ENCODE measurements around the gene SLIT1.
"Not testable (repeated sequence)": the region's sequence is repeated elsewhere in the genome, so short reads cannot be mapped to it uniquely, and the experiment has no call there.

The SLIT1 gene

DNA sequence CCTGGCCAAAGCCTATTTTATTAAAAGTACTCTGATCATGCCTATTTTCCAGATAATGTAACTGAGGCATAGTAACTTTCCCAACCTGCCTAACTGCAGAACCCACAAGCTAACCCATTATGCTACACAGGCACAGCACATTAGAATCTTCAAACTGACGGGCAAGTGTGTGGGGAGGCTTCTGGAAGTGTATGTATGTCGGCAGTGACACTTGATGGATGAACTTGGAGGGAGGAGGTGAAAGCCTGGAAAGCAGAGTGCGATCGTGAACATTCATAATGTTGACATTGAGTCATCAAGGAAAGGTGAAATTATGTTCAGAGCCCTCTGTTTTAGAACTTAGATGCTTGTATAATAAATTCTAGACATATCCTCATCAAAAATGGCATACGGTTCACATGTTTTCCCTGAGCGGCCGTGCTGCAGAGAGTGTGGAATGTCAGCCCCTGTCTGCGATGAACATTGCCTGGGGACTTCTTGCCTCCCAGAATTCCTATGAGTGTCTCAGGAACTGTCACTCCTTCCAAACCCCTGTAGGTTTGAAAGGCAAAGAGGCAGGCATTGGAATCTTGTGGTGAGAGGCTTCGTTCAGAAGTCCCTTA lies 102.4 kb downstream of the SLIT1 start:
- Histone ChIP-seq H3K9me3 (no peaks in the 10 kb centered on the region), H3K36me3 (no peaks in the 10 kb centered on the region), H3K4me1 (no peaks in the 10 kb centered on the region), H3K4me3 (no peak overlapping the region), H3K27ac (no peak overlapping the region), H3K27me3 (peaks cover 0 to 71% of the 10 kb centered on the region in 2 donors)
- intact Hi-C loops (cut with DNase I; ENCODE audit: low total_unique reads) = no loop called here
- no peak for DNase-seq
- TF ChIP-seq, protein P1, sequence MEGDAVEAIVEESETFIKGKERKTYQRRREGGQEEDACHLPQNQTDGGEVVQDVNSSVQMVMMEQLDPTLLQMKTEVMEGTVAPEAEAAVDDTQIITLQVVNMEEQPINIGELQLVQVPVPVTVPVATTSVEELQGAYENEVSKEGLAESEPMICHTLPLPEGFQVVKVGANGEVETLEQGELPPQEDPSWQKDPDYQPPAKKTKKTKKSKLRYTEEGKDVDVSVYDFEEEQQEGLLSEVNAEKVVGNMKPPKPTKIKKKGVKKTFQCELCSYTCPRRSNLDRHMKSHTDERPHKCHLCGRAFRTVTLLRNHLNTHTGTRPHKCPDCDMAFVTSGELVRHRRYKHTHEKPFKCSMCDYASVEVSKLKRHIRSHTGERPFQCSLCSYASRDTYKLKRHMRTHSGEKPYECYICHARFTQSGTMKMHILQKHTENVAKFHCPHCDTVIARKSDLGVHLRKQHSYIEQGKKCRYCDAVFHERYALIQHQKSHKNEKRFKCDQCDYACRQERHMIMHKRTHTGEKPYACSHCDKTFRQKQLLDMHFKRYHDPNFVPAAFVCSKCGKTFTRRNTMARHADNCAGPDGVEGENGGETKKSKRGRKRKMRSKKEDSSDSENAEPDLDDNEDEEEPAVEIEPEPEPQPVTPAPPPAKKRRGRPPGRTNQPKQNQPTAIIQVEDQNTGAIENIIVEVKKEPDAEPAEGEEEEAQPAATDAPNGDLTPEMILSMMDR (IDR thresholded peaks at IDR 0.05) = no peak

GRCh38 chr10:97082575-97082974 lies 103.2 kb downstream of the SLIT1 start:
- not testable (repeated sequence) for DNase-seq

DNA sequence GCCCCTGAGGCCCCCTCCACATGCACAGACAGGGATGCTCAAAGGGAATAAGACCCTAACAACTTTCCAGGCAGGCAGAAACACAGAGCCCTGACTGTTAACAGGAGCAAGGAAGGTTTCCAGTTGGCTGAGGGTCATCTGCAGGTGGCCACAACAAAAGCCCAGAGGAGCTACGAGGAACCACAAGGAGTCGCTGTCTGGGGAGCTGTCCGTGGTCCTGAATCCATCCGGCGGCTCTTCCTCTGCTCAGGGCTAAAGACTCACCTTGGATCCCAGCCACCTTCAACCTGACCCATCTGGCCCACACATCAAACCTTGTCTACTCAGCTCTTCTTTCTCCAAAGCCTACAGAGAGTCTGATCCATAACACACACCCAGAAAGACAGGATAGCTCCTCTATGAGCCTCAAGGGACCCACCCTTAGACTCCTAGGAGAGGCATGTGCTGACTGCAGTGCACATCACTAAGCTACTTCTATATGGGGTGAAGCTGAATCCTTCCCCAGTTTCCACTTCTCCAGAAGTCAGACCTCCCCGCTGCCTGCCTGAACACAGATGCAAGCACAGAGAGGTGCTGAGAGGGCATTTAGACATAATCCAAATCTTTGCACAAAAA lies 104.0 kb downstream of the SLIT1 start:
- Histone ChIP-seq H3K27me3 (peaks cover 0 to 68% of the 10 kb centered on the region in 2 donors), H3K36me3 (no peaks in the 10 kb centered on the region), H3K27ac (no peak overlapping the region), H3K4me3 (no peak overlapping the region), H3K4me1 (no peaks in the 10 kb centered on the region), H3K9me3 (no peaks in the 10 kb centered on the region)
- no peak for DNase-seq
- intact Hi-C loops (cut with DNase I; ENCODE audit: low total_unique reads) = no loop called here
- TF ChIP-seq, protein P1 (IDR thresholded peaks at IDR 0.05) = peak in 1 of 2 experiments; percentile 25

More at GRCh38 chr10:97082575-97082974, 103.2 kb downstream of the SLIT1 start:
- H3K27me3 ChIP-seq = peaks cover 0 to 69% of the 10 kb centered on the region in 2 donors
- H3K27ac ChIP-seq; H3K4me1 ChIP-seq; H3K4me3 ChIP-seq; H3K9me3 ChIP-seq; H3K36me3 ChIP-seq; intact Hi-C loops (cut with DNase I; ENCODE audit: low total_unique reads): not testable (repeated sequence)

- no peak overlapping the region for H3K4me3 ChIP-seq
- peaks cover 0 to 76% of the 10 kb centered on the region in 2 donors for H3K27me3 ChIP-seq
- no peak overlapping the region for H3K27ac ChIP-seq
- H3K4me1 ChIP-seq = no peaks in the 10 kb centered on the region
- H3K9me3 ChIP-seq = no peaks in the 10 kb centered on the region
- intact Hi-C loops (cut with DNase I; ENCODE audit: low total_unique reads) = no loop called here
- TF ChIP-seq, protein P1 (IDR thresholded peaks at IDR 0.05) = no peak
- H3K36me3 ChIP-seq = no peaks in the 10 kb centered on the region
- DNase-seq = no peak
Measured at GRCh38 chr10:97080051-97080776, 105.5 kb downstream of the SLIT1 start.

GRCh38 chr10:97079448-97079847 lies 106.3 kb downstream of the SLIT1 start:
- H3K27ac ChIP-seq = no peak overlapping the region
- TF ChIP-seq, protein P1 (IDR thresholded peaks at IDR 0.05) = no peak
- H3K36me3 ChIP-seq = no peaks in the 10 kb centered on the region
- no peak for DNase-seq
- peaks cover 0 to 83% of the 10 kb centered on the region in 2 donors for H3K27me3 ChIP-seq
- no peak overlapping the region for H3K4me3 ChIP-seq
- intact Hi-C loops (cut with DNase I; ENCODE audit: low total_unique reads) = loop anchor here (10.0 kb wide), 1 partner anchor 135 kb away; no protein-coding TSS in a partner anchor
- H3K4me1 ChIP-seq = no peaks in the 10 kb centered on the region
- H3K9me3 ChIP-seq = no peaks in the 10 kb centered on the region

- H3K27me3 ChIP-seq = peaks cover 0 to 88% of the 10 kb centered on the region in 2 donors
- intact Hi-C loops (cut with DNase I; ENCODE audit: low total_unique reads) = loop anchor here (10.0 kb wide), 1 partner anchor 136 kb away; no protein-coding TSS in a partner anchor
- no peaks in the 10 kb centered on the region for H3K9me3 ChIP-seq
- H3K4me3 ChIP-seq = no peak overlapping the region
- H3K4me1 ChIP-seq = no peaks in the 10 kb centered on the region
- H3K27ac ChIP-seq = no peak overlapping the region
- DNase-seq = no peak
- TF ChIP-seq, protein P1 (IDR thresholded peaks at IDR 0.05) = no peak
- H3K36me3 ChIP-seq = no peaks in the 10 kb centered on the region
Measured at GRCh38 chr10:97078938-97079445, 106.8 kb downstream of the SLIT1 start.
